ENCODE measurements around the gene RAB3GAP1. TPM values are rescaled to one million over a fixed set of nuclear protein-coding genes. Genes with fewer than 3 reads are reported as not detected.
"Not testable (repeated sequence)": the region's sequence is repeated elsewhere in the genome, so short reads cannot be mapped to it uniquely, and the experiment has no call there.

Gene RAB3GAP1
- total RNA-seq, 1 experiment from 2014 or later, result 57.4 TPM

DNA sequence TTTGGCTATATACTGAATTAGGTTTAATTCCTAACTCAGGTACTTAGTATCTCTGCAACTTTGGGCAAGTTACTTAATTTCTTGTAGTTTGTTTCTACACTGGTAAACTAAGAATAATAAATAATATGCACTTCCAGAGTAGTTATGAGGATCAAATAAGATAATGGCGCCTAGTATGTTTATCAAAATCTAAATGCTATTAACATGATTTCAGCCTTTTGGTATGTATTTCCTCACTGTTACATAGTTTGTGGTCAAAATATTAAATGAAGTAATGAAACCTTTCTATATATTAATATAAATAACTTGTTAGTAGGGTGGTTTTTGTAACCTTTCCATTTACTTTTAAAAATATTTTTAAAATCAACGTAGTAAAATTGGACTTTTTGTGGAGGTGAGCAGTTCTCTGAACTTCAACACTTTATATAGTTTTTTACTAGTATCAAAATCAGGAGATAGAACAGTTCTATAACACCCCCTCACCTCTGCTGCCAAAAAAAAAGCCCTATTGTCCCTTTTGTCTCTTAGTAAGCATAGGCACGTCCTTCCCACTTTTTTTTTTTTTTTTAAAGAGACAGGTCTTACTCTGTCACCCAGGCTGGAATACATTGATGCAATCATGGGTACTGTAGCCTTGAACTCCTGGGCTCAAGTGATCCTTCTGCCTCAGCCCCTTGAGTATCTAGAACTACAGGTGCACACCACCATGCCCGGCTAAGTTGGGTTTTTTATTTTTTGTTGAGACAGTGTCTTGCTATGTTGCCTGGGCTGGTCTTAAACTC is 44.8 kb downstream of the RAB3GAP1 start:
- in situ Hi-C loops (cut with HindIII; ENCODE audit: low sequenced_read_pairs), result no loop called here

DNA sequence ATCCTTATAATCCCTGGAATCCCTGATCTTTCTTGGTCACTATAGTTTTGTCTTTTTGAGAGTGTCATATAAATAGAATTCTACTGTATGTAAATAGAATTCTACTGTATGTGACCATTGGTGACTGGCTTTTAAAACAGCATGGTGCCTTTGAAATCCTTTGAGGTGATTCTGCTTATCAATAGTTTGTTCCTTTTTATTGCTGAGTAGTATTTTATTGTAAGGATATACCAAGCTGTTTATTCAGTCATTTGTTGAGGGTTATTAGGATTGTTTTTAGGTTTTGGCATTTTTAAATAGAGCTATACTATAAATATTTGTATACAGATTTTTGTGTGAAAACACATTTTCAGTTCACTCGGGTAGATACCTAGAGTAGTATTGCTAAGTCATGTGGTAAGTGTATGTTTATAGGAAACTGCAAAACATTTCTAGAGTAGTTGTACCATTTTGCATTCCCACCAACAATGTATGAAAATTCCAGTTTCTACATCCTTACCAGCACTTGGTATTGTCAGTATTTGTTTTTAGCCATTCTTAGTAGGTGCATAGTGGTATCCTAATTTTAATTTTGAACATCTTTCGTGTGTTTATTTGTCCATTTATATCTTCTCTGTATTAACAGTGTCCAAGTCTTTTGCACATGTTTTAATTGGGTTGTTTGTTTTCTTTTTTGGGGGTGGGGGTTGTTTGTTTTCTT is 45.6 kb downstream of the RAB3GAP1 start:
- DNase-seq (ENCODE audit: low spot score), result no peak
- in situ Hi-C loops (cut with HindIII; ENCODE audit: low sequenced_read_pairs), result no loop called here

More for the DNA sequence above, 44.8 kb downstream of the RAB3GAP1 start:
- DNase-seq (ENCODE audit: low spot score), result no peak

DNA sequence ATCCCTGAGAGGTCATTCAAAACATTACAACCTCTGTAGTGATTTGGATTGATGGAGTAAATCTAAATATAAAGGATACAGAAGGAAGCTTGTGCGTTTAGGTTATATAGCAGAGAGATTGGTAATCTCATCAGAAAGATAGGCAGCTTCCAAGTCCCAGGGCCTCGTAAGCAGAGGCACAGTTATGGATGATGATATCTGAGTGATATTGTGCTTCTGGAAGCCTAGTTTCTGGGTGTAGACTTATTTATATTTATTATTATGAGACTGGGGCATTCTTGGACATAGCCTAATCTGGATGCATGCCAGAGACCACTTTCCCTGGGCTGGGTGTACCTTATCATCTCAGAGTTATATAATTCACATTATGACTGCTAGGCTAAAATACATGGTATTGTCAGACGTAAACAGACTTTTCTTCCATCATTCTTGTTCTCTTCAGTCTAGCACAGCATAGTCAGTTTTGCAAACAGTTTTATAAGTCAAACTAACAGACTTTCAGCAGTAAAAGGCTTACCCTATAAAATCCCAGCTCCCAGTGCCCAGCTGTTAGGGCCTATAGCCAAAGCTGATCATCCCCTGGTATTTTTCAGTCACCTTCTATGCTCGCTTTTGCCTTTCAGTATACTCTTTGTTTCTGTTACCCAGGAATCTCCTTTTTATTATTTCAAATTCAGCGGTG is 47.9 kb downstream of the RAB3GAP1 start:
- in situ Hi-C loops (cut with HindIII; ENCODE audit: low sequenced_read_pairs), result no loop called here

DNA sequence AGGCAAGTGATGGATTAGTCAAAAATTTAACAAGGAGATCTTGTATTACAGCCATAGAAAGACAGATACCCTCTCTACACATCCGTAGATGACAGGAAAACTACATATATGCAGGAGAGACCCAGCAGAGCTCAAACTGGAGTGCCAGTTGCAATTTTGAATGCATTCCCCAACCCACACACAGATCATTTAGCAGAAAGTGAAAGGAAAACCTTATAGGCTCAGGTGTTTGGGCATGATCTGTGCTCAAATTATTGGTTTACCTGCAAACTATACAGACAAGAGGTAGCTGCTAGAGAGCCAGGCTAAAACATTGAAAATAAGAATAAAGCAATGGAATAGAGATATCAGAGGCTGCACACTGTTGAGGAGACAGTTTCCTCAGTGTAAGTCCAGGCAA is 51.8 kb downstream of the RAB3GAP1 start:
- in situ Hi-C loops (cut with HindIII; ENCODE audit: low sequenced_read_pairs), result no loop called here
- DNase-seq (ENCODE audit: low spot score), result no peak

More for the DNA sequence above, 47.9 kb downstream of the RAB3GAP1 start:
- DNase-seq (ENCODE audit: low spot score), result no peak

DNA sequence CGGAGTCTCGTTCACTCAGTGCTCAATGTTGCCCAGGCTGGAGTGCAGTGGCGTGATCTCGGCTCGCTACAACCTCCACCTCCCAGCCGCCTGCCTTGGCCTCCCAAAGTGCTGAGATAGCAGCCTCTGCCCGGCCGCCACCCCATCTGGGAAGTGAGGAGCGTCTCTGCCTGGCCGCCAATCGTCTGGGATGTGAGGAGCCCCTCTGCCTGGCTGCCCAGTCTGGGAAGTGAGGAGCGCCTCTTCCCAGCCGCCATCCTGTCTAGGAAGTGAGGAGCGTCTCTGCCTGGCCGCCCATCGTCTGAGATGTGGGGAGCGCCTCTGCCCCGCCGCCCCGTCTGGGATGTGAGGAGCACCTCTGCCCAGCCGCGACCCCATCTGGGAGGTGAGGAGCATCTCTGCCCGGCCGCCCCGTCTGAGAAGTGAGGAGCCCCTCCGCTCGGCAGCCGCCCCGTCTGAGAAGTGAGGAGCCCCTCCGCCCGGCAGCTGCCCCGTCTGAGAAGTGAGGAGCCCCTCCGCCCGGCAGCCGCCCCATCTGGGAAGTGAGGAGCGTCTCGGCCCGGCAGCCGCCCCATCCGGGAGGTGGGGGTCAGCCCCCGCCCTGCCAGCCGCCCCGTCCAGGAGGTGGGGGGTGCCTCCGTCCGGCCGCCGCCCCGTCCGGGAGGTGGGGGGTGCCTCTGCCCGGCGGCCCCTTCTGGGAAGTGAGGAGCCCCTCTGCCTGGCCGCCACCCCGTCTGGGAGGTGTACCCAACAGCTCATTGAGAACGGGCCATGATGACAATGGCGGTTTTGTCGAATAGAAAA is 53.6 kb downstream of the RAB3GAP1 start:
- in situ Hi-C loops (cut with HindIII; ENCODE audit: low sequenced_read_pairs); DNase-seq (ENCODE audit: low spot score): not testable (repeated sequence)

DNA sequence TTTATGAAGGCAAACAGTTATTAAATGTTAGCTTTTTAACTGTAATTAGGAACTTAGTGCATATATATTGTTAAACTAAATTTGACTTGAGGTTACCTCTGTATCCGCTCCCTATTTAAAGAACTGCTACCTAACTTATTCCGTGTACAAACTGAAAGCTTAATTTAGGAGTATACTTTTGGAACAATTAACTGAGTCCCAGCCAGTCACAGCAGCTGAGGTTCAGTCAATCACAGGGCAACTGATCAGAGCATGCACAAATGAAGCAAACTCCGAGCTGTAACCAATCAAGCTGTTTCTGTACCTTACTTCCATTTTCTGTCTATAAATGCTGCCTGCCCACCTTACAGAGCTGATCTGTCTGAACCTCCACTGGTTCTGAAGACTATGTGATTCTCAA is 61.2 kb downstream of the RAB3GAP1 start:
- in situ Hi-C loops (cut with HindIII; ENCODE audit: low sequenced_read_pairs), result no loop called here
- no peak for DNase-seq (ENCODE audit: low spot score)

DNA sequence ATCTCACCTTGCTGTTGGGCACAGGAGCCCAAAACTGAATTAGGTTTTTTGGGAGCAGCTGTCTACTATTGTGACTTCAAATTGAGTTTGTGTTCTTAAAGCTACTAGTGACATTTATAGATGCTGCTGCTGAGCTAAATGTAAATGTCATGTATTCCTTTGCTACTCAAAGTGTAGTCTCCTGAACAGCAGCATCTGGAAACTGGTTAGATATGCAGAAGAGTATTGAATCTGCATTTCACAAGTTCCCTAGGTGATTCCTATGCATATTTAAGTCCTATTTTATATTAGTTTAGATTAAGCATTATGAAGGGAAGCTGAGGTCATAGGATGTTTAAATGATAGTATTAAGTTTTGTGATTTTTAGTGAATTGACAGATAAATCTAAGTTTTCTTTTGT is 67.5 kb downstream of the RAB3GAP1 start:
- DNase-seq (ENCODE audit: low spot score), result no peak
- in situ Hi-C loops (cut with HindIII; ENCODE audit: low sequenced_read_pairs), result no loop called here

DNA sequence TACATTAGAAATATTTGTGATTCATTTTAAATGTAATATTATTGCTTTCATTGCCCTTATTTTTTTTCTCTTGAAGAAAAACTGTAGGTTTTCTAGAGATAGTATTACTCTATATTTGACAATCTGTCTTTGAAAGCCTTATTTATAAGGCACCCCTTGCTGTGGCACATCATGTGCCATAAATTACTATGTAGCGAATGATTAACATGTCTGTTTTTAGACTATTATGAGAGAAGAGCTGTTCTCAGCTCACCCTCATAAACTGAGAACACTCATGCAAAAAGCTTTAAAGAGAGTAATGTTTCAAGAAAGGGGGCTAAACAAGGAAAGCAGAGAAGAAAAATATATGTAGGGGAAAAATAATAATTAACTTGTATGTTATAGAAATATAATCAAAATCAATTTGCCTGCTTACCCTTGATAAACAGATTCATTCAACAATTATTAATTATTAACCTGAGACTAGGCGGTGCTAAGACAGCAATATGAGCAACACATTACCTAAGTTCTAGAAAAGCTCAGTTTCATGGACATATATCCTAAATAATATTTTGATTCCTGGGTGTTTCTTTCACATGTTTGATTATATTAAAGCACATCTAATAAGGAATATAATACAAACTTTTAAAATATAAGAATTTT is 69.0 kb downstream of the RAB3GAP1 start:
- in situ Hi-C loops (cut with HindIII; ENCODE audit: low sequenced_read_pairs), result no loop called here
- DNase-seq (ENCODE audit: low spot score), result no peak

DNA sequence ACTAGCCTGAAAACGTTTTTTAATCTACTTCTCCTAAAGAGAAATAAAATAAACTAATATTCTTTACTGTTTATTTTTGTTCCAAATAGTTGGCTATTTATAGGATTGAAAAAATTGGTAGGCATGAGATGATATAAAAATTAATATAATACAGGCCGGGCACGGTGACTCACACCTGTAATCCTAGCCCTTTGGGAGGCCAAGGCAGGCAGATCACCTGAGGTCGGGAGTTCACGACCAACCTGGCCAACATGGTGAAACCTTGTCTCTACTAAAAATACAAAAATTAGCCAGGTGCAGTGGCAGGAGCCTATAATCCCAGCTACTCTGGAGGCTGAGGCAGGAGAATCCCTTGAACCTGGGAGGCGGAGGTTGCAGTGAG is 69.6 kb downstream of the RAB3GAP1 start:
- in situ Hi-C loops (cut with HindIII; ENCODE audit: low sequenced_read_pairs); DNase-seq (ENCODE audit: low spot score): not testable (repeated sequence)

DNA sequence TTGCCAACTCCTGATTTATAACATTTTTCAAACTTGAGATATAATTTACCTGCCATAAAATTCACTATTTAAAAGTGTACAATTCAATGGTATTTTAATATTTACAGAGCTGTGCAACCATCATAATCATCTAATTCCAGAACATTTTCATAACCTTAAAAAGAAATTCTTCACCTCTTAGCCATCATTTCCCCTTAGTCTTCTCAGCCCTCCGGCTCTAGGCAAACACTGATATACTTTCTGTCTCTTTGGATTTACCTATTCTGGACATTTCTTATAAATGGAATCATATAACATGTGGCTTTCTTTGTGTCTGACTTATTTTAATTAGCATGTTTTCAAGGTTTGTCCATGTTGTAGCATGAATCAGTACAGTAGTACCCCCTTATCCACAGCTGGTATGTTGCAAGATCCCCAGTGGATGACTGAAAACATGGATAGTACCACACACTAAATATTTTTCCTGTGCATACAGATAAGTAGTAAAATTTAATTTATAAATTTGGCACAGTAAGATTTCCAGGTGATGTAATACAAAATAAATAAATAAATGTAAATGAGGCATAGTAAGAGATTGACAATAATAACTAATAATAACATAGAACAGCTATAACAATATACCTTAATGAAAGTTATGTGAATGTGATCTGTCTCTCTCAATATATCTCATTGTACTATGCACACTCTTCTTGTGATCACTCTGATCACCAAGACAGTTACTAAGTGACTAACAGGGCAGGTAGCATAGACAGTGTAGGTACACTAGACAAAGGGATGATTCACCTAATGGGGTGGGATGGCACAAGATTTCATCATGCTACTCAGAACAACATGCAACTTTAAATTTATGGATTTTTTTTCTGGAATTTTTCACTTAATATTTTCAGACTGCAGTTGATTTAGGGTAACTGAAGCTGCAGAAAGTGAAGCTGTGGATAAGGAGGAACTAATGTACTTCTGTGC is 73.1 kb downstream of the RAB3GAP1 start:
- no peak for DNase-seq (ENCODE audit: low spot score)
- in situ Hi-C loops (cut with HindIII; ENCODE audit: low sequenced_read_pairs), result no loop called here

DNA sequence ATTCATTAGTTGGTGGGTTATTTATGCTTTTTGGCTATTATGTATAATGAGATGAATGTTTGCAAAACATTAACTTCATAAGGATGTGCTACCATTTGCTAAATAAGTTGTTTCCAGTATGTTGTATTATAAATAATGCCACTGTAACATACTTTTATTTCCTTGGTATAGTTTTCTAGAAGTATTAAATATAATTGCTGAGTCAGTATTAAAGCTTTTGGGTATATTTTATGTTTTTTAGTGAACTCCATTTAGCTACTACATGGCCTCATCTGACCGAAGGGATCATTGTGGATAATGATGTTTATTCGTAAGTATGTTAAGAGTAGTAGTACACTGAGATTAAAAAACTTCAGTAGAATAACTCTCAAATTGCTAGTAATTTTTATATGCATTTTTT is 73.8 kb downstream of the RAB3GAP1 start:
- DNase-seq (ENCODE audit: low spot score), result no peak
- in situ Hi-C loops (cut with HindIII; ENCODE audit: low sequenced_read_pairs), result no loop called here

DNA sequence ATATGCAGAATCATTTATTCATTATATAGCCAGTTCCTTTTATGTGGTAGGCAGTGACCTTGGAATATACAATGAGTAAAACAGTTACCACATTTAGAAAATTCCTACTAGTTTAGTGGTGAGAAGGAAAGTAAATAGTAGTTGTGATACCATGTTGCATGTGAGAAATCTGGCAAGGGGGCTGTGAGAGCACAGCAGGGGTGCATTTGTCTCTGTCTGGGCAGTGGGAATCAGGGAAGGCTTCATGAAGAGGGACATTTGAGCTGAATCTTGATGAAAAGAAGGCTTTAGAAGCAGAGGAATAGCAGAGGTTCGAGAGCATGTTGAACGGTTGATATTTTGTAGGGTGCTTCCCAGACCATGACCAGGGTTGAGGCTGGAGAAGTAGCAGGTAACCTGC is 78.7 kb downstream of the RAB3GAP1 start:
- DNase-seq (ENCODE audit: low spot score), result no peak
- in situ Hi-C loops (cut with HindIII; ENCODE audit: low sequenced_read_pairs), result no loop called here

DNA sequence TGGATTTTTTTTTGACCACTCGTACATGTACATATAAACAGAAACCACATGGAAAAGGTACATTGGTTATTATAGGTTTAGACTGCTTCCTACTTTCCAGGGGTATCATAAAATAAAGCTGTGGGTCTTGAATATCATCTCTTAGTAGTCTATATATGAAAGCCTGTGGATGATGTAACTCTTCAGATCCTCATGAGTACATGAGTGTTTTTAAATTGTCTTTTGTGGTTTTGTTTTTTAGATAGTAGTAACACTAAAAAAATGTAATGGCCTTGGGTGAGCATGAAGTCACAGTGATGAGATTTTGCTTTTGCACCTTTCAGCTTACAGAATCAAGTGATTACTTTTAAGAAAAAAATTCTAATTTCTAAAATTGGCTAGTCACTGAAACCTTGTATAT is 80.2 kb downstream of the RAB3GAP1 start:
- in situ Hi-C loops (cut with HindIII; ENCODE audit: low sequenced_read_pairs), result no loop called here
- no peak for DNase-seq (ENCODE audit: low spot score)

DNA sequence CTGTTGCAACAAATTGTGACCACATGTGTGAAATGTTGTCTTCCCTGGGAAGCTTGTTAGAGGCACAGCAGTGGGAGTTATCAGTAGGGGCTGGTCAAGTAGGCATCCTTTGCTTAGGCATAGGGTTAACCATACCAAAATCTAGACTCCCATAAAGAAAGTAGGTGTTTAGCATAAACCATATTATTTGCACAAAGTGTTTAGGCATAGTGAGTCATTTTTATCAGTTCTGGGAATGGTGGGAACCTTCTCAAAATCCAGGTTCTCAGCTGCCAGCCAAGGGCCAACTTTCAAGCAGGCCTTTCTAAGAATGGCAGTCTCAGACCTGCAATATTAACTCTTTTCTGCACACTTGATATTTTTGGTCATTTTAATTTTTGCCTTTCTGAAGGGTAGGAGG is 88.5 kb downstream of the RAB3GAP1 start:
- no peak for DNase-seq (ENCODE audit: low spot score)
- in situ Hi-C loops (cut with HindIII; ENCODE audit: low sequenced_read_pairs), result no loop called here

DNA sequence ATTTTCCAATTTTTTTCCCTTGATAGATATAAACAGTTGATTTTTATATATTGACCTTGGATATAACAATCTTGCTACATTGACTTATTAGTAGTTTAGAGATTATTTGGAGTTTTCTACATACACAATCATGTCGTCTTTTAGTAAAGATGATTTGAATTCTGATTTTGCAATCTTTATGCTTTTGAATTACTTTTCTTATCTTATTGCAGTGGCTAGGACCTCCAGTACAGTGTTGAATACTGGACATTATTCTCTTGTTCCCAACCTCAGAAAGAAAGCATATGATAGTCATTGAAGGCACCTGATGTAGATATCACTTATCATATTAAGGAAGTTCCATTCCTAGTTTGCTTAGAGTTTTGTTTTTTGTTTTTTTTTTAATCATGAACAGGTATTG is 90.2 kb downstream of the RAB3GAP1 start:
- DNase-seq (ENCODE audit: low spot score), result no peak
- in situ Hi-C loops (cut with HindIII; ENCODE audit: low sequenced_read_pairs), result no loop called here

DNA sequence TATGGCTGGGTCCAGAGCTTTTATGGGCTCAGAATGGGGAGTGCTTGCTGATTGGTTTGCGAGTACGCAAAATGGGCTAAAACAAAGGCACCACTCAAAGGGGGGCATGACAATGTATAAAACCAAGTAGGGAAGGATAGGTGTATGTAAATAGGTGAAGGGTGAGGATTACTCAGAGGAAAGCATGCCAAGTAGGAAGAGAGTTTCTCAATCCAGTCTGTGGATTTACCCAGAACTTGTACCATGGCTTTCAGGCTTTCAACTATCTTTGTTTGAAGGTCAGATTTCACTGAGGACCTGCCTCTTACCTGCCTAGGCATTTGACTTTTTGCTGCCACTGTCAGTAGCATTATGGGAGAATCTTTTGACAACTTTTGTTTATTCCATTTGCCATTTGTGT is 92.3 kb downstream of the RAB3GAP1 start:
- no peak for DNase-seq (ENCODE audit: low spot score)
- in situ Hi-C loops (cut with HindIII; ENCODE audit: low sequenced_read_pairs), result no loop called here

DNA sequence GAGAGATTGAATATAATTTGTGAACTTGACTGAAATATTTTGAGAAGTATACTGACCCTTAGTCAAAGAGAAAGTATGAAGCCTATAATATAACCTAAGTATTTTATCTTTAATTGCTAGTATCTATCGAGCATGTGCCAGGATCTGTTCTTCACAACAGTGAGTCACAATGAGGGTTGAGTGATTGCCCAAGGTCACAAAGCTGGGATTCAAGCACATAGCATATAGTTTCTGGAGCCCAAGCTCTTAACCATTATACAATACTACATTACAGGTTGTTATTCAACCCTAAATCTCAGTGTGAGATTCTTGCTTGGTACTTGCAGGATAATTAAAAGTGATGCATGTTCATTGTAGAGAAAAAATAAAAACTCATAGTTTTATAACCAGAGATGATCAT is 97.2 kb downstream of the RAB3GAP1 start:
- in situ Hi-C loops (cut with HindIII; ENCODE audit: low sequenced_read_pairs), result no loop called here
- DNase-seq (ENCODE audit: low spot score), result no peak

DNA sequence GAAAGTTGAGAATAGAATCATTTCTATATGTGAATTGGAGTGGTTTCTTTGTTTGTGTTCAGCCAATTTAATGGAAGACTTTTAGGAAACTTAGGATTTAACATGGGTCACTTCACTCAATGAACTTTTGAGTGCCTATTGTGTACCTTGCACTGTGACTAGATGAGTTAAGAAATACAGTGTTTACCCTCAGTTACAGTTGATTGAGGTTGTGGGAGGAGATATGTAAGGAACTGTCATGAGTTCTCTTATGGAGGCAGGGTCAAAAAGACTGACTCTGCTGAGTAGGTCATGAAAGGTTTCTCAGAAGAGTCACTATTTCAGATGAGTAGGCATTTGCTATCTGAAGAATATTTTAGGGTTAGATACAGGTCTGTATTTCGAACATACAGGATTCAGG is 98.6 kb downstream of the RAB3GAP1 start:
- in situ Hi-C loops (cut with HindIII; ENCODE audit: low sequenced_read_pairs), result no loop called here

More for the DNA sequence above, 98.6 kb downstream of the RAB3GAP1 start:
- no peak for DNase-seq (ENCODE audit: low spot score)
